A204.1 (cell line): ENCODE measurements around the gene ABCA9.

Experiments used
- FAIRE-seq: peaks from 2 replicates; lab custom pipeline; 2012; peaks lifted over from hg19 to GRCh38; lab: Jason Lieb, UNC

The ABCA9 gene

GRCh38 chr17:69067274-69068047 is 6.7 kb upstream of the ABCA9 start:
- no peak for FAIRE-seq

GRCh38 chr17:69066482-69066881 is 5.8 kb upstream of the ABCA9 start:
- FAIRE-seq = no peak

- no peak for FAIRE-seq
Observed at GRCh38 chr17:69065113-69065512, 4.4 kb upstream of the ABCA9 start.

DNA sequence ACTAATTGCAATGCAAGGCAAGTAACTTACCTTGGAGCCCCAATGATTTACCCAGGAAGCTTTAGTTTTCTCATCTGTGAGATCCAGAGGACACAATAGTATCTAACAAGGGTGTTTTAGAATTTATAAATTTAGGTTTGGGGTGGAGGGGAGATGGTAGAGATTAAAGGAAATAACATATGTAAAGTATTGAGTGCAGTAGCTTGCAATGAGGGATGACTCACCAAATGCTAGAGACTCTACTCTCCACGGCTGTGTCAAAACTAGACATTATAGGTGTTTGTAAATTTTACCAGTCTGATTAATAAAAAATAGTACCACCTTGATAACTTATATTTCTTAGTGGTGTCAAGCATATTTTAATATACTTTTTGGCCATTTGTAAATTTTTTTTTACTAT is 3.7 kb upstream of the ABCA9 start:
- no peak for FAIRE-seq

DNA sequence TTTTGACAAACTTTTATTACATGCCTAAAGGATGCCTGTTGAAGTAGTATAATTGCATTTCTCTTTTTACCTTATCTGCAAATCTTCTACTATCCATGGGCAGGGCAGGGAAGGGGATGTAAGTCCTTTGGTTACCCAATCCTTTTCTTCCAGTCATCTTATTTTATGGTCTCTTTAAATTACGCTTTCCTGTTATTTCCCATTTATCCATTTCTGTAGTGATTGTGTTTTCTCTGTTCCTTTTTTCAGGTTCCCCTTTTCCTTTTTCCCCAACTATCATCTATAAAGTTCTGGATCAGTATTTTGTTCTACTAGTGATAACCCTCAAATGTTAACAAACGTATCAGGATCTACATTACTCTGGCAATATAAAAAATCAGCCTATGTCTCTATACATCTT is 3.3 kb upstream of the ABCA9 start:
- FAIRE-seq = no peak

- no peak for FAIRE-seq
Observed at GRCh38 chr17:69062860-69063581, 2.3 kb upstream of the ABCA9 start.

DNA sequence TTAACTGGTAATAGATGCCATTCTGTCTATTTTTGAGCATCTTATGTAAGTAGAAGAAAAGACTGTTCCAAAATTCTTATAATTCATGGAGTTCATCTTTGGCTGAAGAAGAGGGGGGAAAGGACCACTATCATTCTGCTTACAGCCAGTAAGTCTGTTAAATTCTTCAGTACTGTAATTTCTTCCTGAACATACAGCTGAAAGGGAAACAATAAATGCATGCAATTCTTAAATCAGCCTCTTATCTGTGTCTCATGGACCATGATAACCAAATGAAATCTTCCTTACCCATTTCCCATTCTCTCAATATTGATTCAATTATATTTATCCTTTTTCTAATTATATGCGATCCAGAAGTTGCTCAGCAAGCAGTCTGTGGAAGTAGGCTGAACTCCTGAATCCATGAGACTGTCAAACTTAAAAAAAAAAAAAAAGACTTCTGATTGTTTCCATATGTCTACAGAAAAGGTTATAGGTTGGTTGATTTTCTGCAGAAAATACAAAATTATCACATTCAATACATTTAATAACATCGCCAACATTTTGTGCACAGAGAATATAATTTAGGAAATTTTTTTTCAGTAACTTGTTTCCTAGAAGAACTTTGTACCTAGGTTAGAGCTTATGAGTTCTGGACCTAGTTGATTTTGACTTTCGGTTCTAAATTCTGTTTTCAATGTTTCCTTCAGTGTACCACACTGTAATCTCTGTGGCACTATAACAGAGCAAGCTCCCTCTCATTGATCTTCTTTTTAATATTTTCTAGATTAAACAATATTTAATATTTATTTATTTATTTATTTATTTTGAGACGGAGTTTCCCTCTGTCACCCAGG is 1.2 kb upstream of the ABCA9 start:
- no peak for FAIRE-seq

DNA sequence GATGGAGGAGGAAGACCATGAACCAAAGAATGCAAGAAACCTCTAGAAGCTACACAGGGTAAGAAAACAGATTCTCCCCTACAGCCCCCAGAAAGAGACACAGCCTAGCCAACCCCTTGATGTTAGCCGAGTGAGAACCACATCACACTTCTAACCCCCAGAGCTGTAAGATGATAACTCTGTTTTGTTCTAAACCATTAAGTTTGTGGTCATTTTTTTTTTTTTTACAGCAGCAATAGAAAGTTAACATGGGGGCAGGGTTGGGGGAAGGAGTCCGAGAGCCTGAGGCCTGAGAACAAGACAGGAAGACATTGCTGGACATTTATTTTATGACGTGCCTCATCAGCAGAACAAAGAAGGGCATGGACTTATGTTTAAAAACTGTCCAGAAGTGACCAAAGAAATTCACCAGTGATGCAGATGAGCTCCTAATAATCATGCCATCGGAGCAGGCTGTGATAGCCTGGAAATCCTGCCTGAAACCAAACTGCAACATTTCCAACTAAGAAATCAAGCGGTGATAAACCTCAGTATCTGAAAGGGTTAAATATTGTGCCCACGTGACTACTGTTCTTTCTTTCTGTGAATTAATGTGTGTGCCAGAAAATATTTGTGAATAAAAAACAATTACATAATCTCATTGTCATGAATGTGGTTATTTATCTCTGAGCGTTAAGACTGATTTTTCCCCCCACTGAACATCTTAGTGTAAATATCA is 1.1 kb downstream of the ABCA9 start:
- no peak for FAIRE-seq

- no peak for FAIRE-seq
Observed at GRCh38 chr17:69058165-69058564, 2.6 kb downstream of the ABCA9 start.

DNA sequence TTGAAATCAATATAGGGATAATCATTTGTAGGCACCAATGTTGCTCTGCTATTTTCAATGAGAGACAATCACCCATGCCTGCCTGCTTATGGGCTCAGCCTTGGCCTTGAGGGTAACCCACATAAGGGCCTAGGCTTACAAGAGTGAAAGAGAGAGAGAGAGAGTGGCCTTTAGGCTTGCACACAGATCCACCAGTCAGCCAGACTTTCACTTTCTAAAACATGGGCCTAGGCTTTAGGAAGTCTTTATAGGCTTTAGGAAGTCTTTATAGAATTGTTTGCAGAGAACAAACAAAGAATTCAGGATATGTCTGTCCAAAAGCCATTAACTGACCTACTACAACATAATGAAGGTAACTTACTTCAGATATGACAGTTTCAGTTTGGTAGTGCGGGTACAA is 3.4 kb downstream of the ABCA9 start:
- no peak for FAIRE-seq

GRCh38 chr17:69056179-69056823 is 4.4 kb downstream of the ABCA9 start:
- FAIRE-seq = no peak

GRCh38 chr17:69055334-69055733 is 5.4 kb downstream of the ABCA9 start:
- FAIRE-seq = no peak

- FAIRE-seq = no peak
Observed at GRCh38 chr17:69050999-69051775, 9.5 kb downstream of the ABCA9 start.

- FAIRE-seq = no peak
Observed at GRCh38 chr17:69048634-69049033, 12.1 kb downstream of the ABCA9 start.

- no peak for FAIRE-seq
Observed at GRCh38 chr17:69047368-69048263, 13.1 kb downstream of the ABCA9 start.

DNA sequence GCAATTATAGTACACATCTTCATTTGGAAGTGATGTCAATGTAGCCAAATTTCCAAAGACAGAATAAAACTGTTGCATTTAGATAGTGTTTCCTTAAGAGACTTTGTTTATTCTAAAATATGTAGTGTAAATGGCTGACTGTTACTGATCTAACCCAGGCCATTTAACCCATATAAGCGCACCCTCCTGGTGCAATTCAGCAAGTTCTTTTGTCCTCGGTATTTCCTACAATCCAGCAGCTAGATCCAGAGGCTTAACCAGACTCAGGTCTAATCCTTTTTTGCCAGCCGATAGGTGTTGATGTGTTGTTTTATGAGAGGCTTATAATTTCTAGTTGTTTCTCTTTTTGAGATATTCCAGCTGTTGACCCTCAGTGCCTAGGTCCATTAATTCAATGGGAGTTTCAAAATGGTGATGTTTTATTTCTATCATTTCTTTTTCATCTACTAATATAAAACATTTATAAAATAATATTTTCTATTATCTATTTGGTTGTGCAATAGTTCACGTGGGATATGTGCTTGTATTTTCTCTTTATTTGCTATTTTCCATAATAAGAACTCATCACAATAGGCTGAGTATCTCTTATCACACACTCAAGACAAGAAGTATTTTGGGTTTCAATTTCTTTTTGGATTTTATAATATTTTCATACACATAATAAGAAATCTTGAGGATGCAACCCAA is 14.5 kb downstream of the ABCA9 start:
- no peak for FAIRE-seq

DNA sequence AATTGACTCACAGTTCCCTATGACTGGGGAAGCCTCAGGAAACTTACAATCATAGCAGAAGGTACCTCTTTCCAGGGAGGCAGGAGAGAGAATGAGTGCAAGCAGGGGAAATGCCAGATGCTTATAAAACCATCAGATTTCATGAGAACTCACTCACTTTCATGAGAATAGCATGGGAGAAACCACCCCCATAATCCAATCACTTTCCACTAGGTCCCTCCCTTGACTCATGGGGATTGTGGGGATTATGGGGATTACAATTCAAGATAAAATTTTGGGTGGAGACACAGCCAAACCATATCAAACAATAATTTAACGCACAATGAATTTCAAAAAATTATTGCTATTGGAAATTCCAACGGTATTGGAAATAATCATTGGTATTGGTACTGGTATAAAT is 15.1 kb downstream of the ABCA9 start:
- no peak for FAIRE-seq

DNA sequence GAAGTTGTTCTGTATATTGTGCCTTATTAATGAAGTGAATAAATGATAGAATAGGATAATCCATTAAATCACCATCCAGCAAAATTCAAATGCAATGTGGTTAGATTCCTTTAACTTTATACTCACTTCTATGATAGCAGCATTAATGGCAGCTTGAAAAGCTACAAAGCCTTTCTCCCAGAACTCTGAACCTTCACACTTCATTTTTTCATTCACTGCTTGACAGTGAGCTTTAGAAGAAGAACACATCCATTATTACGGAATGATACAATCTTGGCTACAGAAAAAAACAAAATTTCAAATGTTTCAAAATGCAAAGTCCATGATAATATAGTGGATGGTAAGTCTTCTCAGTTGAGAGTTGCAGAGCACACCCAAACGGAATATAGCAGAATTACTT is 16.4 kb downstream of the ABCA9 start:
- no peak for FAIRE-seq

- no peak for FAIRE-seq
Observed at GRCh38 chr17:69043098-69043734, 17.5 kb downstream of the ABCA9 start.
